Activated gamma-delta T cell (primary cell): ENCODE results near the gene CDC5L.
"Not testable (repeated sequence)": the region's sequence is repeated elsewhere in the genome, so short reads cannot be mapped to it uniquely, and the experiment has no call there.

Experiments
- DNase-seq: peaks from one replicate; lab custom pipeline; 2025; lab: John Stamatoyannopoulos, UW
- total RNA-seq, 2 donors: gene quantifications; one replicate each; lab custom pipeline; 2026; lab: John Stamatoyannopoulos, UW

CDC5L gene
- total RNA-seq, result 116 to 124 reads per million in 2 donors

- DNase-seq, result peak; percentile 61
Observed at GRCh38 chr6:44387346-44388134, at the start of gene CDC5L. TSS of gene CDC5L (plus strand) at chr6:44387706. CDS start at chr6:44387824, 118 bp downstream.

- no peak for DNase-seq
Observed at GRCh38 chr6:44338228-44339122, 49.0 kb upstream of the CDC5L start.

DNA sequence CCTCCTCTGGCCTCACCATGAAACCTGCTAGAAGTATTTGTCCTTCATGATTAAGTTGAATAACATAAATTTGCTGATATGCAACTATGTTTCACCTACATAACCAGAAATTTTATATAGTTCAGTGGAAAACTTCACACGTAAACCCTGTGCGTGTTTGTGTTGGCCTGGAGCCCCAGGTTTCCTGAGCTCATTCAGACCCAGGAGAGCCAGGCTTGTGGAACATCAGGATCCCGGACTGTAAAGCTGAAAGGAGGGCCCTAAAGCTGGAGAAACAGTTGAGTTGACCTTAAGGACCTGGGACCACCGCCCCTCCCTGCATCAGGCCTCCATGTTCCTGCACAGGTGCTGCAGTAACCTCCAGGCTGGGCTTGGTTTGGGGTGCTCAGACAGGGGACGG is 48.2 kb upstream of the CDC5L start:
- DNase-seq, result no peak

- DNase-seq, result no peak
Observed at GRCh38 chr6:44339763-44340625, 47.5 kb upstream of the CDC5L start.

DNA sequence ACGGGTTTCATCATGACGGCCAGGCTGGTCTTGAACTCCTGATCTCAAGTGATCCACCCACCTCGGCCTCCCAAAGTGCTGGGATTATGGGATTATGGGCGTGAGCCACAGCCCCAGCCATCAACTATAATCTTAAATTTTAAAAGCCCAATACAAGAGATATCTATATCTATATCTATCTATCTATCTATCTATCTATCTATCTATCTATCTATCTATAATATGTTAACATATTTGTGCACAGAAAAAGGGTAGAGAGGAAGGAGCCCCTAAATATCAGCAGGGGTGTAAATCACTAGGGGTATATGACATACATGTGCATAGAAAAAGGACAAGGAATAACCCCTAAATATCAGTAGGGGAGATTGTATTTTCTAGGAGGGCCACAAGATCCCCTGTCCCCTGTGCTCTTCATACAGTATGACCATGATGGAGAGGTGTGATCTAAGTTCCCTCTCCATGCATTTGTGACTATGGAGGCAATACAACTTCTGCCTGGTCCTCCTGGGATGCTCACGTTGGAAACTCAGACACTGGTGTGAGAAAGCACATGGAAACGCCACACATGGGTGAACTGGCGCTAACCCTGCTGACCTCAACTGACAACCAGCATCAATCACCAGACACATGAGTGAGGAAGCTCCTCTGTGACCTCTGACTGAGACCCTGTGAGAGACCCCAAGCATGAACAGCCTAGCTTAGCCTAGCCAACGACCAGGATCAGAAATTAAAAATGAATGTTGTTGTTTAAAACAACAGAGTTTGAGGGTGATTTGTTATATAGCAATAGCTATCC is 46.2 kb upstream of the CDC5L start:
- DNase-seq, result no peak

DNA sequence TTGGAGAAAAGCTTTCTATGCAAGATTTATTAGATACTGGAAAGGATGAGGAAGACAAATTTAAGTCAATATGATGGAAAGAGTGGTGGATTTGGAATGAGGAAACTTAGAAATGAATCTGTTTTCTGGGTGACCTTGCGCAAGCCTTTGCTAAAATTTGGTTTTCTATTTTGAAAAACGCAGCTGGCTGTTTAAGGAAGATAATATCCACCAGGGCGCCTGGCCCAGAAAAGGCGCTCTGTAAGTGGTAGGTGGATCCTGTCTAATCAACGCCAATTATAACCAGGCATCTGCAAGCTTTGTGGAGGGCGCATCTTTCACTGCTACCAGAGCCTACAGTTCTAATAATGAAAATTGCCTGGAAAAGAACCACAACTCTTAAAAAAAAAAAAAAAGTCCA is 45.5 kb upstream of the CDC5L start:
- no peak for DNase-seq

GRCh38 chr6:44342489-44342888 is 45.0 kb upstream of the CDC5L start, which contains the start of gene SPATS1:
TSS of gene SPATS1 (plus strand) at chr6:44342650. CDS start at chr6:44343096, 446 bp downstream.
- DNase-seq, result no peak

DNA sequence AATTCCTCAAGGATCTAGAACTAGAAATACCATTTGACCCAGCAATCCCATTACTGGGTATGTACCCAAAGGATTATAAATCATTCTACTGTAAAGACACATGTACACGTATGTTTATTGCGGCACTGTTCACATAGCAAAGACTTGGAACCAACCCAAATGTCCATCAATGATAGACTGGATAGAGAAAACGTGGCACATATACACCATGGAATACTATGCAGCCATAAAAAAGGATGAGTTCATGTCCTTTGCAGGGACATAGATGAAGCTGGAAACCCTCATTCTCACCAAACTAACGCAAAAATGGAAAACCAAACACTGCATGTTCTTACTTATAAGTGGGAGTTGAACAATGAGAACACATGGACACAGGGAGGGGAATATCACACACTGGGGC is 40.7 kb upstream of the CDC5L start:
- DNase-seq, result not testable (repeated sequence)

DNA sequence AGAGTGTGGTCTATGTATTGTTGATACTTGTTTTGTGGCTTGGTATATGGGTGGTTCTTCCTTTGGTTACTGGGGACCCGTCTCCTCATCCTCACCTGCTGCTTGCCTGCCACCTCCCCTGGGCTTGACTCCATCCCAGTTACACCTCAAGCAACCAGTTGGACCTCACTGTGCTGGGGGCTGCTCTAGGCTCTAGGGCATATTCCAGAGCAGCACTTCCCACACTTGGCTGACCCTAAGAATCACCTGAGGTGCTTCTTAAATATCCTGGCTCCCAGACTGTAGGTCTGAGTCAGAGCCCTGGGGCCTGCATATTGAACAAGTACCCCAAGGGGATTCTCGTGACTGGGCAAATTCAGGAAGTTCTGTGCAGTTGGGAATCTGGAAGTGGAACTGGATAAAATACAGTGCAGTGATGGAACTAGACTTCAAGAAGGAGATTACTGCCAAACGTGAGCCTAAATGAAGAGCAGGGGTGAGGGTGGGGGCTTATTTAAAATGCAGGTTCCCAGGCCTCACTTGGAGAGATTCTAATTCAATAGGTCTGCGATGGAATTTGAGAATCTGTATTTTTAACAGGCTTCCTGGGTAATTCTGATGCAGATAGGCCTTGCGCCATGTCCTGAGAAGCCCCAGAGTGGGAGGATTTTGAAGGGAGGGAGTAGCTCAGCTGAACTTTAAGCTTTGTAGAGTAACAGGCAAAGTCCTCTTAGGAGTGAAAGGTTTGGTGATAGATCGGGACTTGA is 37.4 kb upstream of the CDC5L start:
- DNase-seq, result no peak

DNA sequence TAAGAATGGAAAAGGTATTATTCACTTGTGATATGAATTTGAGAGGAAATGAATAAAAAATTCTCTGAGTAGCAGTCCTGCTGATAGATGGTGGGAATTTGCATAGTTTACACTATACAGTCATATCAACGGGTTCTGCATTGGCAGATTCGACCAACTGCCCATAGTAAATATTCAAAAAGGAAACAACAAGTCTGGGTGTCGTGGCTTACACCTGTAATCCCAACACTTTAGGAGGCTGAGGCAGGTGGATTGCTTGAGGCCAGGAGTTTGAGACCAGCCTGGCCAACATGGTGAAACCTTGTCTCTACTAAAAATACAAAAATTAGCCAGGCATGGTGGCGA is 36.9 kb upstream of the CDC5L start:
- not testable (repeated sequence) for DNase-seq

GRCh38 chr6:44352259-44352658 is 35.2 kb upstream of the CDC5L start:
- DNase-seq, result no peak

DNA sequence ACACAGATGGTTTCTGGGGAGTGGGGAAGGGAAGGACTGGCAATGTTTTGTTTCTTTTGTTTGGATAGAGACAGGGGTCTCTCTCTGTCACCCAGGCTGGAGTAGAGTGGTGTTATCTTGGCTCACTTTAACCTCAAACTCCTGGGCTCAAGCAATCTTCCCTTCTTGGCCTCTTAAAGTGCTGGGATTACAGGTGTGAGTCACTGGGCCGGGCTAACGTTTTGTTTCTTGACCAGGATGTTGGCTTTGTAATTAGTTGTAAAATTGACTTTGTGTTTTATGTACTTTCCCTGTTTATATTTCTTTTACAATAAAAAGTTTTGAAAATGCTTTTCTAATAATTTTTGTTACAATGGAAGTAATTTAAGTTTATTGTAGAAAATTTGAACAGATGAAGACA is 34.2 kb upstream of the CDC5L start:
- no peak for DNase-seq

- no peak for DNase-seq
Observed at GRCh38 chr6:44355640-44356039, 31.9 kb upstream of the CDC5L start.

- DNase-seq, result no peak
Observed at GRCh38 chr6:44356487-44356886, 31.0 kb upstream of the CDC5L start.

DNA sequence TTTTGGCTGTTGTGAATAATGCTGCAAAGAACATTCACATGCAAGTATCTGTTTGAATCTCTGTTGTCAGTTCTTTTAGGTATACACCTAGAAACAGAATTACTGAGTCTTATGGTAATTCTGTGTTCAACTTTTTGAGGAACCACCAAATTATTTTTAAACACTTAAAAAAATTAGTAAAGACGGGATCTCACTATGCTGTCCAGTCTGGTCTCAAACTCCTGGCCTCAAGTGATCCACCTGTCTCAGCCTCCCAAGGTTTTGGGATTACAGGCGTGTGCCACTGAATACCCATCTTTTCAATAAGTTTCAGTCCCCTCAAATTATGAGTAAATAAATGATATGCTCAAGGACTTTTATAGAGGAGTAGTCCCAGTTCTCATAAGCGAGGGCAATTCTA is 27.5 kb upstream of the CDC5L start:
- no peak for DNase-seq

DNA sequence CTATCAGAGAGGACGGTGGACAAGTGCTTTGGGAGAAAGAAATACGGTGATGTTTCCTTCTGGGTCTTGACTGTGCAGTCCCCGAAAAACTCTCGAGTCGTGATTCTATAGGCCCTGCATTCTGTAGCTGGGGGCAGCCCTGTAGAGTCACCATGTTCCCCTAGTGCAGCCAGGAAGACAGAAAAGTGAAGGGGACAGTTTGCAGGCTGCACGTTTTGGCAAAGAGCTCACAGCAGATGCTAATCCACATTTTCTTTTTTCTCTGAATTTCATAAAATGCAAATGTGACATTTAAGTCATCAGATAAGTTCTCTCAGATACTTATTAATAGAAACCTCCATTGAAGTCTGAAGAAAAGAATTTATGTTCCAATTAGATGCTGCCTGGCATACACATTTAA is 25.6 kb upstream of the CDC5L start:
- DNase-seq, result no peak

DNA sequence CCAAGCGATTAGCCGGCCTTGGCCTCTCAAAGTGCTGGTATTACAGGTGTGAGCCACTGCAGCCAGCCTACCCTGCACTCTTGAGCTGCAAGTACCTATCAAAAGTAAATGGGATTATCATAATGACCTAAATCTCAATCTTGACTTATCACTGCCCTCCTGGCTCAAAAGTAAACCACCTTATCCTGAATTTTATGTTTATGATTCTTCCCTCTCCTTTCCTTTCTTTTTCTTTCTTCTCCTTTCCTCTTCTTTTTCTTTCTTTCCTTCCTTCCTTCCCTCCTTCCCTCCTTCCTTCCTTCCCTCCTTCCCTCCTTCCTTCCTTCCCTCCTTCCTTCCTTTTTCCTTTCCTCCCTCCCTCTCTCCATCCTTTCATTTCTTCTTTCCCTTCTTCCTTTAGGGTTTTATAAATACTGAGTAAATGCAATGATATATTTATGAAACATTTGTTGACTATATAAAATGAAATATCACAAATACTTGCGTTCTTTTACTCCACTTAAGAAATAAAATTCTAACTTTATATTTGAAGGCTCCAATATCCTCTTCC is 24.1 kb upstream of the CDC5L start:
- DNase-seq, result no peak

DNA sequence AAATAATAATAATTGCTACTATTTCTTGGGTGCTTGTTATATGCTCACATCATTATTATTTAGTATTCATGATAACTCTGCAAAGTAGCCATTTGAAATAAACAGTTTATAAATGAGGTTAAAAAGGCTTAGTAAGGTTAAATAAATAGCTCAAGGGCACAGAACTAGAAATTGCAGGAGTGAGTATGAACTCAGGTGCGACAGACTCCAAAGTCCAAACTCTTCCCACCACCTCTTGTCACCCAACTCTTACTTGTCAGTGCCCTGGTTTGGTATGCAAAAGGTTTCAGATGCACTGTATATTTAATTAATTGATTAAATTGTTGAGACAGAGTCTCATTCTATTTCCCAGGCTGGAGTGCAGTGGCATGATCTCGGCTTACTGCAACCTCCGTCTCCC is 20.7 kb upstream of the CDC5L start:
- no peak for DNase-seq

GRCh38 chr6:44367681-44368080 is 19.8 kb upstream of the CDC5L start:
- no peak for DNase-seq

- no peak for DNase-seq
Observed at GRCh38 chr6:44373051-44373450, 14.5 kb upstream of the CDC5L start.
